HCT116 (cell line): Measurements from ENCODE around the gene RRBP1.

ENCODE experiments used
- EZH2phosphoT487 ChIP-seq: fragments of 200-600 bp; IDR thresholded peaks from 2 replicates; pipeline ENCODE4 v1.6.1; 2018; ENCODE audit warnings: antibody characterized with exemption, borderline replicate concordance
- POLR2A ChIP-seq: IDR thresholded peaks from 2 replicates; pipeline ENCODE4 v1.7.0; 2011; ENCODE audit warnings: borderline replicate concordance; ENCODE audit not compliant: insufficient read depth, insufficient read length; ENCODE audit errors: extremely low read depth
- RAD21 ChIP-seq: IDR thresholded peaks from 2 replicates; pipeline ENCODE4 v1.6.1; 2012; ENCODE audit warnings: low read depth, mild to moderate bottlenecking
- TF ChIP-seq, protein P1 (sequence below), 3 experiments: fragments of 200-600 bp in 1 of 3; sonication (generic) in 1 of 3; IDR thresholded peaks in 2 of 3; conservative IDR thresholded peaks in 1 of 3; 2 replicates each; pipeline ENCODE4 v1.5.1; 2012 to 2017; ENCODE audit warnings: low read depth in 2 of 3, low read length in 2 of 3, antibody characterized with exemption in 1 of 3, borderline replicate concordance in 1 of 3, control low read depth in 1 of 3, mild to moderate bottlenecking in 1 of 3, mixed read lengths in 1 of 3, mixed run types in 1 of 3, moderate library complexity in 1 of 3; ENCODE audit not compliant: insufficient read depth in 1 of 3
- TF ChIP-seq, protein P2 (sequence below): IDR thresholded peaks from 2 replicates; pipeline ENCODE4 v1.6.1; 2012

DNA sequence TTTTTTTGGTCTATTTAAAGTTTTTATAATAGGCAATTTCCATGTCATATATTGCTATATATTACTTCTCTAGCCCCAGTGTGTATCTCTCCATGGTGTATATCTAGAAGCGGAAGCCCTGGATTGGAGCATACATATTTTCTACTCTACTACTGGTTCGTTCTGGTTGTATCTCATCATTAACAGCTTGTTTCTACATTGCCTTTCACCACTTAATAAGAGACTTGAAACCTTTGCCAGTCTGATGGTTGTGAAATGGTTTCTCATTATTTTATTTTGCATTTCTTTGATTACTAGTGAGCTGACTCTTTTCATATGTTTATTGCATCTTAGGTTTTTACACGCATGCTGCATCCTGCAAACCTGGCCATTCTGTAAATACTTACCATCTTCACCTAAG is 108.6 kb downstream of the RRBP1 start:
- no peak for TF ChIP-seq POLR2A
- TF ChIP-seq, protein P1, sequence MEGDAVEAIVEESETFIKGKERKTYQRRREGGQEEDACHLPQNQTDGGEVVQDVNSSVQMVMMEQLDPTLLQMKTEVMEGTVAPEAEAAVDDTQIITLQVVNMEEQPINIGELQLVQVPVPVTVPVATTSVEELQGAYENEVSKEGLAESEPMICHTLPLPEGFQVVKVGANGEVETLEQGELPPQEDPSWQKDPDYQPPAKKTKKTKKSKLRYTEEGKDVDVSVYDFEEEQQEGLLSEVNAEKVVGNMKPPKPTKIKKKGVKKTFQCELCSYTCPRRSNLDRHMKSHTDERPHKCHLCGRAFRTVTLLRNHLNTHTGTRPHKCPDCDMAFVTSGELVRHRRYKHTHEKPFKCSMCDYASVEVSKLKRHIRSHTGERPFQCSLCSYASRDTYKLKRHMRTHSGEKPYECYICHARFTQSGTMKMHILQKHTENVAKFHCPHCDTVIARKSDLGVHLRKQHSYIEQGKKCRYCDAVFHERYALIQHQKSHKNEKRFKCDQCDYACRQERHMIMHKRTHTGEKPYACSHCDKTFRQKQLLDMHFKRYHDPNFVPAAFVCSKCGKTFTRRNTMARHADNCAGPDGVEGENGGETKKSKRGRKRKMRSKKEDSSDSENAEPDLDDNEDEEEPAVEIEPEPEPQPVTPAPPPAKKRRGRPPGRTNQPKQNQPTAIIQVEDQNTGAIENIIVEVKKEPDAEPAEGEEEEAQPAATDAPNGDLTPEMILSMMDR (IDR thresholded peaks at IDR 0.05 in 2 of 3, conservative IDR thresholded peaks at IDR 0.05 in 1 of 3; ENCODE audit: borderline replicate concordance in 1 of 3, insufficient read depth in 1 of 3, low read depth in 2 of 3, low read length in 2 of 3), result no peak
- no peak for TF ChIP-seq RAD21
- no peak for TF ChIP-seq EZH2phosphoT487
- TF ChIP-seq, protein P2, sequence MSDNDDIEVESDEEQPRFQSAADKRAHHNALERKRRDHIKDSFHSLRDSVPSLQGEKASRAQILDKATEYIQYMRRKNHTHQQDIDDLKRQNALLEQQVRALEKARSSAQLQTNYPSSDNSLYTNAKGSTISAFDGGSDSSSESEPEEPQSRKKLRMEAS, result no peak
